Nephron progenitor cell (in vitro differentiated cells): ENCODE measurements around the gene TMEM139.

Source experiments
- DNase-seq: peaks from one replicate; pipeline ENCODE4 v3.0.0; 2021
- H3K27ac Mint-ChIP-seq: 2 replicates; pipeline ENCODE4 v1.8.0; 2021; ENCODE audit warnings: mild to moderate bottlenecking, moderate library complexity, mixed read lengths
- H3K27me3 Mint-ChIP-seq: 2 replicates; pipeline ENCODE4 v1.8.0; 2021; ENCODE audit warnings: mild to moderate bottlenecking, low read depth, mixed read lengths; ENCODE audit not compliant: poor library complexity
- H3K36me3 Mint-ChIP-seq: 2 replicates; pipeline ENCODE4 v1.8.0; 2021; ENCODE audit warnings: low read depth, mixed read lengths
- H3K4me1 Mint-ChIP-seq: 2 replicates; pipeline ENCODE4 v1.8.0; 2021; ENCODE audit warnings: mixed read lengths
- H3K4me3 Mint-ChIP-seq: 2 replicates; pipeline ENCODE4 v1.8.0; 2021; ENCODE audit warnings: mild to moderate bottlenecking, moderate library complexity, mixed read lengths
- H3K9me3 Mint-ChIP-seq: 2 replicates; pipeline ENCODE4 v1.8.0; 2021; ENCODE audit warnings: mild to moderate bottlenecking, moderate library complexity, mixed read lengths
- TF ChIP-seq, protein P1 (sequence below): fragments of 200-600 bp; sonication (generic); IDR thresholded peaks from 2 replicates; pipeline ENCODE4 v1.5.0; 2021; ENCODE audit warnings: antibody characterized with exemption

Gene TMEM139

DNA sequence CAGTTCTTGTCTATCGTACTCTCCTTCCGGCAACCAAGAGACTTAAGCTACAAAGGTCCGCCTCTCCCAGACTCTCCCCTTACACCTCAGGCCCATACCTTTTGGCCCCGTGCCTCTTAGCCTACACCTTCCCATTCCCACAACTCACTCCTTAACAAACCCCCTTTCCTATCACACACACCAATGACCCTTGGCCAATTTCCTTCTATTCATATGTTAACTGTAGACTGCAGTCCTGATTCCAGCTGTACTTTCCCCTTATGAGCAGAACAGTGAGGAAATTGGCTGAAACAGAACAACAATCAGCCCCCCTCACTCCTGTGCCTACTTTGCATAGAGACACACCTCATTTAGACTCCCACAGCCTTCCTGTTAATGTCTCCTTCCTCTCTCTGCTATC lies 1.4 kb upstream of the TMEM139 start:
- Mint-ChIP-seq H3K4me1 (peaks cover 24% of the 10 kb centered on the region), H3K36me3 (peaks cover 12% of the 10 kb centered on the region), H3K27me3 (peaks cover 19% of the 10 kb centered on the region), H3K27ac (no peak overlapping the region), H3K4me3 (no peak overlapping the region), H3K9me3 (peaks cover 16% of the 10 kb centered on the region)
- TF ChIP-seq, protein P1, sequence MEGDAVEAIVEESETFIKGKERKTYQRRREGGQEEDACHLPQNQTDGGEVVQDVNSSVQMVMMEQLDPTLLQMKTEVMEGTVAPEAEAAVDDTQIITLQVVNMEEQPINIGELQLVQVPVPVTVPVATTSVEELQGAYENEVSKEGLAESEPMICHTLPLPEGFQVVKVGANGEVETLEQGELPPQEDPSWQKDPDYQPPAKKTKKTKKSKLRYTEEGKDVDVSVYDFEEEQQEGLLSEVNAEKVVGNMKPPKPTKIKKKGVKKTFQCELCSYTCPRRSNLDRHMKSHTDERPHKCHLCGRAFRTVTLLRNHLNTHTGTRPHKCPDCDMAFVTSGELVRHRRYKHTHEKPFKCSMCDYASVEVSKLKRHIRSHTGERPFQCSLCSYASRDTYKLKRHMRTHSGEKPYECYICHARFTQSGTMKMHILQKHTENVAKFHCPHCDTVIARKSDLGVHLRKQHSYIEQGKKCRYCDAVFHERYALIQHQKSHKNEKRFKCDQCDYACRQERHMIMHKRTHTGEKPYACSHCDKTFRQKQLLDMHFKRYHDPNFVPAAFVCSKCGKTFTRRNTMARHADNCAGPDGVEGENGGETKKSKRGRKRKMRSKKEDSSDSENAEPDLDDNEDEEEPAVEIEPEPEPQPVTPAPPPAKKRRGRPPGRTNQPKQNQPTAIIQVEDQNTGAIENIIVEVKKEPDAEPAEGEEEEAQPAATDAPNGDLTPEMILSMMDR: no peak
- no peak for DNase-seq

DNA sequence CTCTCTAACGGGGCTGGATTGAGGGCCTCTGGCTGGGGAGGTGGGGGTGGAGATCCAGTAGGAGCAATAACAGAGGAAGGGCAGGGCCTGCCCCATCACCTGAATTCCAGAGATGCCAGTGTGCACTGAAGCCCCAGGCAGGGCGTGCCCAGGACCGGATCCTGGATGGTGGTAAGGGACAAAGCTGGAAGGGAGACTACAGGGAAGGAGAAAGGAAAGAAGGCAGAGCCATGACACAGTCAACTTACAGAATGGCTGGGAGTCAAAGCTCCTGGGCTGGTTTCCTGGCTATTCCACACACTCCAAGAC lies 666 bp downstream of the TMEM139 start:
- H3K27me3 Mint-ChIP-seq: peaks cover 13% of the 10 kb centered on the region
- TF ChIP-seq, protein P1: no peak
- peaks cover 39% of the 10 kb centered on the region for H3K4me1 Mint-ChIP-seq
- DNase-seq: no peak
- no peak overlapping the region for H3K4me3 Mint-ChIP-seq
- H3K27ac Mint-ChIP-seq: no peak overlapping the region
- peaks cover 12% of the 10 kb centered on the region for H3K36me3 Mint-ChIP-seq
- peaks cover 16% of the 10 kb centered on the region for H3K9me3 Mint-ChIP-seq

GRCh38 chr7:143285806-143286521 lies 1.2 kb downstream of the TMEM139 start:
- Mint-ChIP-seq H3K9me3 (peaks cover 16% of the 10 kb centered on the region), H3K27me3 (peaks cover 13% of the 10 kb centered on the region), H3K4me1 (peaks cover 44% of the 10 kb centered on the region), H3K36me3 (peaks cover 15% of the 10 kb centered on the region), H3K4me3 (no peak overlapping the region), H3K27ac (no peak overlapping the region)
- TF ChIP-seq, protein P1: no peak
- DNase-seq: no peak

- Mint-ChIP-seq H3K36me3 (peaks cover 20% of the 10 kb centered on the region), H3K4me3 (no peak overlapping the region), H3K27me3 (peaks cover 13% of the 10 kb centered on the region), H3K9me3 (peaks cover 16% of the 10 kb centered on the region), H3K27ac (no peak overlapping the region), H3K4me1 (peaks cover 49% of the 10 kb centered on the region)
- TF ChIP-seq, protein P1: no peak
- no peak for DNase-seq
Observed at GRCh38 chr7:143286522-143286890, 1.7 kb downstream of the TMEM139 start.

GRCh38 chr7:143287339-143287934 lies 2.7 kb downstream of the TMEM139 start:
- no peak for DNase-seq
- TF ChIP-seq, protein P1: no peak
- H3K27me3 Mint-ChIP-seq: peaks cover 13% of the 10 kb centered on the region
- H3K27ac Mint-ChIP-seq: no peak overlapping the region
- peak overlapping the region; percentile 98 for H3K4me3 Mint-ChIP-seq
- H3K9me3 Mint-ChIP-seq: peaks cover 16% of the 10 kb centered on the region
- H3K4me1 Mint-ChIP-seq: peaks cover 51% of the 10 kb centered on the region
- peaks cover 30% of the 10 kb centered on the region for H3K36me3 Mint-ChIP-seq
